NCI-H446 treated with DMSO at 0.1 percent for 48 hours (cell line): ENCODE results near the gene ZNF888.
"Not testable (repeated sequence)": the region's sequence is repeated elsewhere in the genome, so short reads cannot be mapped to it uniquely, and the experiment has no call there.

Experiments used
- DNase-seq: peaks from one replicate; lab custom pipeline; 2025; lab: John Stamatoyannopoulos, UW

The ZNF888 gene

DNA sequence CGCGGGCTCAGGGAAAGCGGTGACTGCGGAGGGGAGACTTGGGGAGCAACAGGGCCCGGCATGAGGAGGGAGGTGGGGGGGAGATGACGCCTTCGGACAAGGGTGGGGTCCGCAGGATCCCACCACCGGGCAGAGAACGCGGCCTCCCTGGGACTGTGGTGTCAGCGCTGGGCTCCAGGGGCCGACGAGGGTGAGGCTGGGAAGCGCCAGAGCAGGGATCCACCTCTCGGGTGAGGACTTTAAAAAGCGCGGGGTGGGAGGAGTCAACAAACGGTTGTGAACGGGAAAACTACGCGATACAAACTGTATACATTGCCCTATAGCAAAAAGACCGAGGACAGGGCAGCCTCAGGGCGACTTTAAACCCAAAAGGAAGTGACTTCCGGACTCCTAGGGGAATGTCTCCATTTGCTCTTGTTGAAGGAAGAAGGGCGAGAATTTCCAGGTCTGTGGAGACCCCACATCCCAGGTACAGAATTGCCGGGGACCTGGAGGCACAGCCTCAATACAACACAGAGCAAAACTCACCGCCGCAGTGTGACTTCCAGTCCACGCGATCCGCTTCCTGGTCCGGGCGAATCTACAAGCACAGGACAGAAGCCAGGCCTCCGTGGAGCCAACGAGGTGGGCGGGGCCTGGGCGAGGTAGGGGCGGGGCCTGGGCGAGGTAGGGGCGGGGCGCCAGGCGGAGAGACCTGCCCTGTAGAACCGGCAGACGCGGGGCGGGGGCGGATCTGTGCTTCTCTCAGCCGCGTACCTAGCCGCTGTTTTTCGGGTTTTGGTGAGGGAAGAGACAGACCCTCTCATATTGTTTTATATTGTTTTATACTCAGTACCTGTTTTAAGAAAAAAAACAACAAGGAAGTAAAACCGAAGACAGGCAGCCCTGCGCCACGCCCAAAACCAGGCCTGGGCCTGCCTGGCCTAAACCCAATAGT lies at the start of gene ZNF888:
TSS of gene ZNF888 (minus strand) at position 588 of the 937 bp plus-strand sequence. CDS start 5,555 bp downstream, outside the sequence.
- DNase-seq, result no peak

DNA sequence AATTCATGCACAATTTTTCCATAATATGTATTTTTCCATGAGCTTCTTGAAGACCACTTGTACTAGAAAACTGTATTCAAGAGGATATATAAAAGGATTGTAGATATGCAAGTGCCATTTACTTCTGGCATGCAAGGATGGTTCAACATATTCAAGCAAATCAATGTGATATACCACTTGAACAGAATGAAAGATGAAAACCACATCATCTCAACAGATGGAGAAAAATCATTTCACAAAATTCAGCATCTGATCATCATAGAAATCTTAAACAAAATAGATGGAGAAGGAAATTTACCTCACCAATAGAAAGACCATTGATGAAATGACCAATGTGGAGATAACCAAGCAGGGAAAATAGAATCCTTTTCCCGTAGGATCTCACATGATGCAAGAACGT lies 44.5 kb upstream of the ZNF888 start:
- DNase-seq, result no peak

DNA sequence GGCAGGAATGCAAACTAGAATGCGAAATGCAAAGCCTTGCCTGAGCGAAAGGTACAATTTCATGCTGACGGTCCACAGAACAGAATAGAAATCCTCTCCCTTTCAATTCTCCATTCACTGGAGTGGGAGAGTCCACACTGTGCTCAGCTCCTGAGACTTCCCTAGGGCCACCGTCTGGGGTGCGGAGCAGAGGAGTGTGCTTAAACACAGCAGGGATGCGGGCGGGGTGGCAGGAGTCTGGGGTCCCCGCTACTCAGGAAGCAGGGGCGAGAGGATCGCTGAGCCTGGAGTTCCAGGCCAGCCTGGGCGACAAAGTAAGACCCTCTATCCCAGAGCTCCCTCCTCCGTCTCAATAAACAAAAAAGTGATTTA lies 40.0 kb upstream of the ZNF888 start:
- no peak for DNase-seq

DNA sequence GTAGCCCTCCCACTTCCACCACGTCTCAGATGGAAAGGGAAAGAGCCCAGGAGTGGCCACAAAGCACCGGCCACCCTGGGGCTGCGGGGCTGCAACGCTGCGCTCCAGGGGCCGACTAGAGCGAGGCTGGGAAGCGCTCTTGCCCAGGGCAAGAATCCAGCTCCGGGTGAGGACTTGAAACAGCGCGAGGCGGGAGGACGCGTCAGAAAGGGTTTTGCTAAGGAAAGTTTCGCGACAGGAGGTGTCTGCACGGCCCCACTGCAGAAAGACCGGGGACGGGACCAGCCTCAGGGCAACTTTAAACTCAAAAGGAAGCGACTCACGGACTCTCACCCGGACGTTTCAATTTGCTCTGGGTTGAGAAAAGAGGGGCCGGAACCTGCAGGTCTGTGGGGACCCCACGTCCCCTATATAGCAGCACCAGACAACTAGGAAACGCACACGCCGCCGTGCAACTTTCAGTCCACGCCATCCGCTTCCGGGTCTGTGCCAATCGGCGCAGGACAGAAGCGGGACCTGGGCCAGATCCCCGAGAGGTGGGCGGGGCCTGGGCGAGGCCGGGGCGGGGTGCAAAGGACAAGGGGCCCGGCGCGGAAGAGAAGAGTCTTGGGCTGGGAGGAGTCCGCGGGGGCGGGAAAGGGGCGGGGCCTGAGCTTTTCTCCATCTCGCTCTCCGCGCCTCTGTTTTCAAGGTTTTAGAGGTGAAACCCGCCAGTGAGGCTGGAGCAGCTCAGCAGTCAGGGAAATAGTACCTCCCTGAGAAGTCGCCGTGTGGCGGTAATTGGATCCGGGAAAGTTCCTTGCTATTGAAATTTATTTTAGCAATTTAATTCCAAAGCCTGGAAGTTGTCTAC lies 39.4 kb upstream of the ZNF888 start, which contains the start of gene ZNF816:
TSS of gene ZNF816 (minus strand) at position 488 of the 853 bp plus-strand sequence. CDS start 6,792 bp downstream, outside the sequence.
- no peak for DNase-seq

DNA sequence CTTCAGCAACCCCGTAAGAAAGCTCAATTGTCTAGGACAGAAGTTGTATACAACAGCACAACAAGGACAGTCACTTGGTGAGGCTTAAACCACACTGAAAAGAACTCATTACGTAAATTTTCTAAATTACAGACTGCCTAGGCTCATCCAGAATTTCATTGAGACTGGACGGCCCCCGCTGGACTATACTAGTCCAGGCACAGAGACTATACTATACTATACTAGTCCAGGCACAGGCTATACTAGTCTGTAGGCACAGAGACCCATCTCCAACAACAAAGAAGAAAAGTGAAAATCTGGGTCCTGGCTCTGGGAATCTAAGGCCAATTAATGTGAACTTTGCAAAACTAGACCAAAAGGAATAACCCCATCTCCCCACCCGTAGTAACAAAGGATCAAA lies 38.8 kb upstream of the ZNF888 start:
- no peak for DNase-seq

DNA sequence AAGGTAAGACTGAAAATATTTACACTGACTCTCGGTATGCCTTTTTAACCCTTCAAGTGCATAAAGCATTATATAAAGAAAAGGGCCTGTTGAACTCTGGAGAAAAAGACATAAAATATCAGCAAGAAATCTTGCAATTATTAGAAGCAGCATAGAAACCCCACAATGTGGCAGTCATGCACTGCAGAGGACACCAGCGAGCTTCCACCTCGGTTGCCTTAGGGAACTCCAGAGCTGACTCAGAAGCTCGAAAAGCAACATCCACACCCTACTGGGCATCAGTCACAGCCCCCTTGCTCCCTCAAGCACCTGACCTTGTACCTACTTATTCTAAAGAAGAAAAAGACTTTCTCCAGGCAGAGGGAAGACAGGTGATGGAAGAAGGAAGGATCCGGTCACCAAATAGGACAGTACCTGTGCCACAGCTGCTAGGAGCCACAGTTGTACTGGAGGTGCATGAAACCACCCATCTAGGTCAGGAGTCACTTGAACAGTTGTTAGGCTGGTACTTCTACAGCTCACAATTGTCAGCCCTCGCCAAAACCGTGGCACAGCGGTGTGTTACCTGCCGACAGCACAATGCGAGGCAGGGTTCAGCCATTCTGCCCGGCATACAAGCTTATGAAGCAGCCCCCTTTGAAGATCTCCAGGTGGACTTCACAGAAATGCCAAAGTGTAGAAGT lies 36.5 kb upstream of the ZNF888 start:
- no peak for DNase-seq

DNA sequence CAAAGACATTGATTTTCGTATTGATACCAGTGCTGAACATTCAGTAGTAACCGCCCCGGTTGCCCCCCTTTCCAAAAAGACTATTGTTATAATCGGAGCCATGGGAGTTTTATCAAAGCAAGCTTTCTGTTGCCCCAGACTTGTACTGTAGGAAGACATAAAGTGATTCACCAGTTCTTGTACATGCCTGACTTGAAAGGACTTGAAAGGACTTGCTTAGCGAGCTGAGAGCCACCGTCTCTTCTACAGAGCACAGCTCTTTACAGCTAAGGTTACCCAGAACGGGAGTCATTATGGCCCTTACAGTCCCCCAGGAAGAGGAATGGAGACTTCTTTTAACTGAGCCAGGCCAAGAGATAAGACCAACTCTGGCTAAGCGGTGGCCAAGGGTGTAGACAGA lies 34.4 kb upstream of the ZNF888 start:
- no peak for DNase-seq

DNA sequence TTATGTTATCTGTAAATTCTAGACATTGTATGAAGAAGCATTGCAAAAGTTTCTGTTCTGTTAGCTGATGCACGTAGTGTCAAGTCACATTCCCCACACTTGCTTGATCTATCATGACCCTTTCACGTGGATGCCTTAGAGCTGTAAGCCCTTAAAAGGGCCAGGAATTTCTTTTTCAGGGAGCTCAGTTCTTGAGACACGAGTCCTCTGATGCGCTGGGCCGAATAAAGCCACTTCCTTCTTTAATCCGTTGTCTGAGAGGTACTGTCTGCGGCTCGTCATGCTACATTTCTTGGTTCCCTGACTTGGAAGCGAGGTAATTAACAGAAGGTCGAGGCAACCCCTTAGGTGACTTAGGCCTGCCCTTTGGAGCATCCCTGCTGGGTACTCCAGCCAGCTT lies 33.7 kb upstream of the ZNF888 start:
- no peak for DNase-seq

DNA sequence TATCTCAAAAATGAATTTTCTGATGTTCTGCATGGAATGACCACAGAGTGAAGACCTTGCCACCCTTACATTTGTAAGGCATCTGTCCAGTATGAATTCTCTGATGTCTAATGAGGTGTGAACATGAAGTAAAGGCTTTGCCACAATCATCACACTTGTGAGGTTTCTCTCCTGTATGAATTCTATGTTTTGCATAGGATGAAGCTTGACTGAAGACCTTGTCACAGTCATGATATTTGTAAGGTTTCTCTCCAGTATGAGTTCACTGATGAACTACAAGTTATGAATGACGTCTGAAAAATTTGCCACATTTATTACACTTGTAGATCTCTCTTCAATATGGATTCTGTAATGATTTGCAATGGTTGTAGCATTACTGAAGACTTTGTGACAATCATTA lies 26.2 kb upstream of the ZNF888 start:
- DNase-seq, result no peak

DNA sequence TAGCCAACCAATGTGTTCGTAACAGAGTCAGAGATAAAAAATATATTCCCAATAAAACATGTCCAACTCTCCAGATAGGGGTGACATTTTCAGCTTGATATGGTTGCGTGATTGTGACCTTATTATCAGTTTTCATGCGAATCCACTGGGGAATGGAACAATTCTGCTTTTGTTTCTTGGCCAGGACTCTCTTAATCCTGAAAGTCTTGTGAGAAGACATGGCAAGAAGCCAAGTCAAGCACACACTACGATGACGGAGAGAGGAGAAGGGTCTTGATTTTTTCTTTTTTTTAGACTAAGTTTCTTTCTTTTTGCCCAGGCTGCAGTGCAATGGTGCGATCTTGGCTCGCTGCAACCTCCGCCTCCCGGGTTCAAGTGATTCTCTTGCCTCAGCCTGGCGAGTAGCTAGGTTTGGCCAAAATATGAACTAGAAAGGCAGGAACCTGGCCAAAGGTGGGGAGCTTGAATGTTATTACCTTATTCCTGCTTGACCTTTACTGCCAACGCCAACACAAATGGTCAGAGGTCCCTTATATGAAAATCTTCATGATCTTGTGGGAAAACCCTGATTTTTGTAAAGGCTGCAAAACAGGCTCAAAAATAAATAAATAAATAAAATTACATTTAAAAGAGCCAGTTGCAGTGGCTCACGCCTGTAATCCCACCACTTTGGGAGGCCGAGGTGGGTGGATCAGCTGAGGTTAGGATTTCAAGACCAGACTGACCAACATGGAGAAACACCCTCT lies 25.0 kb upstream of the ZNF888 start:
- DNase-seq, result no peak

DNA sequence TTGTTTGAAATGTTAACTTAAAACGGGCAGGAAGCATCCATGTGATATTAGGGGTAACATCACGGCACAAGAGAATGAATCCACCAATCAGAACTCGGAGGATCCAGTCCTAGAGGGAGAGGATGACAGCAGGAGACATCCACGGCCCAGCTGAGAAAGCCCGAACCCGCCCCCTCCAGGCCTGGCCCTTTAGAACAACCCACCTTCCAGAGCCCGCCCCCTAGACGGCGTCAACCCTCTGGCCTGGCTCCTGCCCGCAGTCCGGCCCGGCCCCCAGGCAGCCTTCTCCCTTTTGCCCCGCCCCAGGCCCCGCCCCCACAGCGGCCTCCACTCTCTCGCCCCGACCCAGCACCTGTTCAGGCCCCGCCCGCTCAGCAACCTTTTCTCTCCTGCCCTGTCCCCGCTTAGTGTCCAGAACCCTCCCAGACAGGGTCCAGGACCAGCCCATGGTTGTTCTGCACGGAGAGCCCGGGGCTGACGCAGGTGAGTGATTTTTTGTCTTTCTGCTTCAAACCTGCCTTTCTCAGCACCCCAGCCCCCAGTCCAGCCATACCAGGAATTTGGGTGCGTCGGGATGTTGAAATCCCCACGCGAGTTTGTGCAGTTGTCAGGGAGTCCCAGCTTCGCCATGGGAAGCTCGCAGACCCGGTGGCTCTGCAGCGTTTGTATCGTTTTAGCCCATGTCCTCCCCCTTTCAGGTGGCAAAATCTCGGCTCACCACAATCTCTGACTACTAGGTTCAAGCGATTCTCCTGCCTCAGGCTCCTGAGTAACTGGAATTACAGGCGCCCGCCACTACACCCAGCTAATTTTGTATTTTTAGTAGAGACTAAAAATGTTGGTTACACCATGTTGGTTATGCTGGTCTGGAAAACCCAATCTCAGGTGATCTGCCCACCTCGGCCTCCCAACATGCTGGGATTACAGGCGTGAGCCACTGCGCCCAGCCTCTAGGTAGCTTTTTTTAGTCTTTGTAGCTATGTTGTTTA lies 23.4 kb upstream of the ZNF888 start:
- DNase-seq, result no peak

DNA sequence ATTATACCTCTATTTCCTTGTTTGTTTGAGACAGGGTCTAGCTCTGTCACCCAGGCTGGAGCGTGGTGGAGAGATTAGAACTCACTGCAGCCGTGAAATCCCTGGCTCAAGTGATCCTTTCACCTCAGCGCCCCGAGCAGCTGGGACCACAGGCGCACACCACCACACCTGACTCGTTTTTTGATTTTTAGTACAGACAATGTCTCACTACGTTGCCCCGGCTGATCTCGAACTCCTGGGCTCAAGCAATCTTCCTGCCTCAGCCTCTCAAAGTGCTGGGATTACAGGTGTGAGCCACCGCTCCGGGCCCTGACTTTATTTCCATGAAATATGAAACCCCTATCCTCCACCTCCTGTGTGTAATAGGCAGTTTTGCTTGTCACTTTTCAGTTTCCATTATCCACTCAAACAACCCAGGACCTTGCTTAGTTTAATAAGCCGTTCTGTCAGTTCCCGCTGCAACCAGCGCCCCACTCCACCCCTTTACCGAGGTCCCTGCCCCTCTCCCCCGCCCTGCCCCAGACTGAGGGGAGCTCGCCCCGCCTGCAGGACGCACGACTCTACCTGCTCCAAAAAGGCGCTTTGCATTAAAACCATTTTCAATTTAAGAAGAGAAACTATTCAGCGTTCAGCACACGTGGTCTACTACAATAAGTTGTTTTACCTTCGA lies 22.6 kb upstream of the ZNF888 start:
- no peak for DNase-seq

DNA sequence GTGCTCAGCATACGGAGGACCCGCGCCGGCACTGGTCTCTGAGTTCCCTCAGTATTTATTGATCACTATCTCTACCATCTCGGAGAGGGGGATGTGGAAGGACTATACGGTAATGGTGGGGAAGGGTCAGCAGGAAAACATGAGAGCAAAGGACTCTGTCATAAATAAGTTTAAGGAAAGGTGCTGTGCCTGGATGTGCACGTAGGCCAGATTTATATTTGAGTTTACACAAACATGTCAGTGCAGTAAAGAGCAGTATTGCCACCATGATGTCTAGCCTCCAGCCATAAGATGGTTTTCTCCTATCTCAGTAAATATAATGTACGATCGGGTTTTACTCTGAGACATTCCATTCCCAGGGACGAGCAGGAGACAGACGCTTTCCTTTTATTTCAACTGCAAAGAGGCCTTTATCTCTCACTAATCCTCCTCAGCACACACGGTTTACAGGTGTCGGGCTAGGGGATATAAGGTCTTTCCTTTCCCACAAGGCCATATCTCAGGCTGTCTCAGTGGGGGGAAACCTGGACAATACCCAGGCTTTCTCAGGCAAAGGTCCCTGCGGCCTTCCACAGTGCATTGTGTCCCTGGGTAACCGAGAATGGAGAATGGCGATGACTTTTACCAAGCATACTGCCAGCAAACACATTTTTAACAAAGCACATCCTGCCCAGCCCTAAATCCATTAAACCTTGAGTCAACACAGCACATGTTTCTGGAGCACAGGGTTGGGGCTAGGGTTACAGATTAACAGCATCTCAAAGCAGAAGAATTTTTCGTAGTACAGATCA lies 21.7 kb upstream of the ZNF888 start:
- DNase-seq, result not testable (repeated sequence)

DNA sequence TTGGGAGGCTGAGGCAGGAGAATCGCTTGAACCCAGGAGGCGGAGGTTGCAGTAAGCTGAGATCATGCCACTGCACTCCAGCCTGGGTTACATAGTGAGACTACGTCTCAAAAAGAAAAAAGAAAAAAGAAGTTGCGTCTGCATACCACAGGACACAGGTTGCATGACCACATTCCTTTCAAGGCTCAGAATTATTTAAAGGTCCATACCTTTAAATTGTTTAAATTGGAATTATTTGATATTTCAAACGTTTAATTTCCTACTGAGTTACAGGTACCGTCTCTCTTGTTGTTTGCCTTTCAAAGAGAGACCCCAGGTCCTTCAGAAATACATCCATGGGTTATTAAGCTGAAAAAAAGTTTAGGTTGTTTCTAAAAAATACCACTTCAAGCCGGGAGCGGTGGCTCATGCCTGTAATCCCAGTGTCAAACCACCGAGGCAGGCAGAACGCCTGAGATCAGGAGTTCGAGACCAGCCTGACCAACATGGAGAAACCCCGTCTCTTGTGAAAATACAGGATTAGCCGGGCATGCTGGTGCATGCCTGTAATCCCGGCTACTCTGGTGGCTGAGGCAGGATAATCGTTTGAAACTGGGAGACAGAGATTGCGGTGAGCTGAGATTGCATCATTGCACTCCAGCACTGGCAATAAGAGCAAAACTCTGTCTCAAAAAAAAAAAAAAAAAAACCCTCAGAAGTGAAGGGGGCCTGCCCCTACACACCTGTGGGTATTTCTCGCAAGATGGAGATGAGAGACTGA lies 20.8 kb upstream of the ZNF888 start:
- DNase-seq, result no peak

DNA sequence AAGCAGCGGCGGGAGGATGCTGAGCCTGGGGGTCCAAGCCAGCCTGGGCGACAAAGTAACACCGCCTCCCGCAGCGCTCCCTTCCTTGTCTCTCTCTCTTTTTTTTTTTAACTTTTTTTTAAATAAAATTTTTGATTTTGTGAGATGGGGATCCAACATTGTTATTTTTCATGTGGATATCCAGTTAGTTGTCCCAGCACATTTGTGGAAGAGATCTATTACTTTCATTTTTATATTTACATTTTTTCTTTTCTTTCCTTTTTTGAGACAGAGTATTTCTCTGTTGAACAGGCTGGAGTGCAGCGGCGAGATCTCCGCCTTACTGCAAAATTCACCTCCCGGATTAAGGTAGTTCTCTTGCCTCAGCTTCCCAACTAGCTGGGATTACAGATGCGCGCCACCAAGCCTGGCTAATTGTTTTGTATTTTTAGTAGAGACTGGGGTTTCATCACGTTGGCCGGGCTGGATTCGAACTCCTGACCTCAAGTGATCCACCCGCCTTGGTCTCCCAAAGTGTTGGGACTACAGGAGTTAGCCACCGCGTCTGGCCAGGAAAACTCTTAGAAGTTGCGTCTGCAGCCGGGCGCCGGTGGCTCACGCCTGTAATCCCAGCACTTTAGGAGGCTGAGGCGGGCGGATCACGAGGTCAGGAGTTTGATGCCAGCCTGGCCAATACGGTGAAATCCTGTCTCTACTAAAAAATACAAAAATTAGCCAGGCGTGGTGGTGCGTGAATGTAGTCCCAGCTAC lies 20.1 kb upstream of the ZNF888 start:
- no peak for DNase-seq

DNA sequence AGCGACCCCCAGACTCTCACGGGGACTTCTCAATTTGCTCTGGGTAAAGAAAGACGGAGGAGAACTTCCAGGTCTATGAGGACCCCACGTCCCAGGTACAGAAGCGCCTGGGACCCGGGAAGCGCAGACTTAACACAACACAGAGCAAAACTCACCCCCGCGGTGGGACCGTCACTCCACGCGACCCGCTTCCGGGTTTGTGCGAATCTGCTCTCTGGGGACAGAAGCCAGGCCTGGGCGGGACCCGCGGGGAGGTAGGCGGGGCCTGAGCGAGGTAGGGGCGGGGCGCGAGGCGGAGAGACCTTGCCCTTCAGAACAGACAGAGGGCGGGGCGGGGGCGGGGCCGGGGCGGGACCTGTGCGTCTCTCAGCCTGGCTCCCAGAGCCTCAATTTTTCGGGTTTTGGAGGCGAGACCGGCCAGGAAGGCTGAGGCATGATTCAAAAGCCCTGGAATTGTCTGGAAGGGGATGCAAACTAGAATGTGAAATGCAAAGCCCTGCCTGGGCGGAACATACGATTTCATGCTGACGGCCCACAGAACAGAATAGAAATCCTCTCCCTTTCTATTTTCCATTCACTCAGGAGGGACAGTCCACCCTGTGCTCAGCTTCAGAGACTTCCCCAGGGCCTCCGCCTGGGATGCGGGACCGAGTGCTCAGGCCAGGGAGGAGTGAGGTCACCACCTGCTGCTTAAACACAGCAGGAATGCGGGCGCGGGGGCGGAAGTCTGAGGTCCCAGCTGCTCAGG lies 19.3 kb upstream of the ZNF888 start:
- DNase-seq, result no peak

DNA sequence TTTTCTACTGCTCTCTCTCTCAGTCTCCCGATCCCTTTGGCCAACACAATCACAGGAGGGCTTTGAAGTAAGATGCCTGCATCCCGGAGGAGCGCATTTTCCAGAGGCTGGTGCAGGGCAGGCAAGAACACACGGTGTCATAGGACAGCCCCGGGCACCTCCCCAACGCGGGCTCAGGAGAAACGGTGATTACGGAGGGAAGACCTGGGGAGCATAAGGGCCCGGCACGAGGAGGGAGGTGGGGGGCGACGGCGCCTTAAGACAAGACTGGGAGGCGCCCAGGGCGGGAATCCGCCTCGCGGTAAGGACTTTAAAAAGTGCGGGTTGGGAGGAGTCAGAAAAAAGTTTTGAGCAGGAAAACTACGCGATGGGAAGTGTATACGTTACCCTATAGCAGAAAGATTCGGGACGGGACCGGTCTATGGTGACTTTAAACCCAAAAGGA lies 18.7 kb upstream of the ZNF888 start:
- DNase-seq, result no peak
